Stimulated activated CD4-positive, alpha-beta T cell treated with anti-CD3 and anti-CD28 coated beads, Interleukin-2, amount 100 ng/mL, for 4 hours (primary cell): ENCODE results near the gene MRPS22.
"Not testable (repeated sequence)": the region's sequence is repeated elsewhere in the genome, so short reads cannot be mapped to it uniquely, and the experiment has no call there.

Experiments
- DNase-seq: peaks from one replicate; pipeline ENCODE4 v3.0.0-alpha.2; 2020; ENCODE audit warnings: low read depth

Gene MRPS22

GRCh38 chr3:139396707-139397106 is 52.9 kb downstream of the MRPS22 start:
- no peak for DNase-seq

GRCh38 chr3:139401155-139401554 is 57.3 kb downstream of the MRPS22 start:
- DNase-seq, result not testable (repeated sequence)
